Endothelial cell of umbilical vein (primary cell): ENCODE results near the gene SEMA4D. TPM values are rescaled to one million over a fixed set of nuclear protein-coding genes. Genes with fewer than 3 reads are reported as not detected.

Experiments used
- BruUV-seq: library from RNA; stranded (reverse); fragments of 400-500 nt; replicated peaks from 2 replicates; lab custom pipeline; 2021; lab: Mats Ljungman, UMichigan
- CTCF ChIA-PET: fragments of 300-600, 350-600 bp; sonication (Branson Sonifier 250); formaldehyde crosslinking; loops from one replicate; lab custom pipeline; 2021; ENCODE audit warnings: antibody characterized with exemption, inconsistent platforms; lab: Charles Lee
- POLR2A ChIA-PET: fragments of 300-600, 350-600 bp; sonication (Branson Sonifier 250); formaldehyde crosslinking; loops from one replicate; lab custom pipeline; 2021; ENCODE audit warnings: antibody characterized with exemption, inconsistent platforms; lab: Charles Lee
- DNase-seq: peaks from one replicate; pipeline ENCODE4 v3.0.0-alpha.2; 2011; ENCODE audit warnings: low read depth, low spot score
- FAIRE-seq: peaks from 2 replicates; lab custom pipeline; 2011; peaks lifted over from hg19 to GRCh38; lab: Jason Lieb, UNC
- H2AFZ ChIP-seq: 2 replicates; pipeline ENCODE4 v1.6.0; 2012; ENCODE audit warnings: low read depth, low read length, control low read depth, inconsistent platforms
- H3K27ac ChIP-seq: 2 replicates; pipeline ENCODE4 v1.5.1; 2011; ENCODE audit warnings: low read depth, mild to moderate bottlenecking, control low read depth, low read length, moderate library complexity; ENCODE audit not compliant: insufficient read depth
- H3K27me3 ChIP-seq, 2 experiments: 2 replicates each; pipeline versions ENCODE4 v1.6.0 to v1.6.1; 2011; ENCODE audit warnings: low read length in 2 of 2, mixed read lengths in 1 of 2; ENCODE audit not compliant: control insufficient read depth in 2 of 2, insufficient read depth in 2 of 2
- H3K36me3 ChIP-seq, 2 experiments: 2 replicates in 1 of 2; 3 replicates in 1 of 2; pipeline ENCODE4 v1.5.1; 2011; ENCODE audit warnings: low read length in 2 of 2, mild to moderate bottlenecking in 1 of 2, moderate library complexity in 1 of 2; ENCODE audit not compliant: control insufficient read depth in 2 of 2, insufficient read depth in 2 of 2; ENCODE audit errors: extremely low read depth in 1 of 2
- H3K4me1 ChIP-seq: 3 replicates; pipeline ENCODE4 v1.5.1; 2011; ENCODE audit warnings: mild to moderate bottlenecking, low read length; ENCODE audit not compliant: control insufficient read depth, insufficient read depth; ENCODE audit errors: extremely low read depth
- H3K4me2 ChIP-seq: 2 replicates; pipeline ENCODE4 v1.6.1; 2011; ENCODE audit warnings: low read length, control low read depth, mixed read lengths; ENCODE audit not compliant: insufficient read depth
- H3K4me3 ChIP-seq, 3 experiments: fragments of 200-600 bp in 1 of 3; sonication (generic), shearing (Covaris generic) in 1 of 3; replicated peaks in 1 of 3; 2 replicates each; pipeline ENCODE4 v1.5.1; 2011 to 2016; ENCODE audit warnings: control low read depth in 3 of 3, low read length in 3 of 3, mild to moderate bottlenecking in 2 of 3, inconsistent platforms in 1 of 3, low read depth in 1 of 3, moderate library complexity in 1 of 3; ENCODE audit not compliant: insufficient read depth in 1 of 3
- H3K79me2 ChIP-seq: 2 replicates; pipeline ENCODE4 v1.6.0; 2012; ENCODE audit warnings: low read length, inconsistent platforms; ENCODE audit not compliant: control insufficient read depth, insufficient read depth
- H3K9ac ChIP-seq: replicated peaks from 2 replicates; pipeline ENCODE3; 2011; ENCODE audit warnings: low read length, control low read depth; ENCODE audit not compliant: insufficient read depth; ENCODE audit errors: extremely low read depth
- H3K9me1 ChIP-seq: replicated peaks from 3 replicates; pipeline ENCODE4 v1.6.0; 2011; ENCODE audit warnings: mild to moderate bottlenecking, low read length; ENCODE audit not compliant: control insufficient read depth, insufficient read depth; ENCODE audit errors: extremely low read depth
- H3K9me3 ChIP-seq: replicated peaks from 2 replicates; pipeline ENCODE4 v1.5.1; 2012; ENCODE audit warnings: low read length, inconsistent platforms; ENCODE audit not compliant: control insufficient read depth, insufficient read depth
- H4K20me1 ChIP-seq: replicated peaks from 2 replicates; pipeline ENCODE3; 2011; ENCODE audit warnings: mild to moderate bottlenecking, low read length; ENCODE audit not compliant: control insufficient read depth, insufficient read depth; ENCODE audit errors: extremely low read depth
- CTCF ChIP-seq, 2 donors: IDR thresholded peaks; 1 replicate in 1 of 2; 2 replicates in 1 of 2; pipeline ENCODE4 v1.5.1; 2011; ENCODE audit warnings: low read length in 2 of 2, mild to moderate bottlenecking in 2 of 2, moderate library complexity in 2 of 2, control low read depth in 1 of 2, inconsistent platforms in 1 of 2, low read depth in 1 of 2; ENCODE audit not compliant: insufficient read depth in 1 of 2; ENCODE audit errors: extremely low read depth in 1 of 2
- EZH2 ChIP-seq: IDR thresholded peaks from 2 replicates; pipeline ENCODE4 v1.6.1; 2012; ENCODE audit warnings: borderline replicate concordance, low read depth, mild to moderate bottlenecking, moderate library complexity, low read length, inconsistent platforms; ENCODE audit not compliant: severe bottlenecking
- FOS ChIP-seq: IDR thresholded peaks from 2 replicates; pipeline ENCODE4 v1.6.1; 2011; ENCODE audit warnings: mild to moderate bottlenecking, low read length, moderate library complexity, borderline replicate concordance; ENCODE audit not compliant: insufficient read depth
- GATA2 ChIP-seq: IDR thresholded peaks from 2 replicates; pipeline ENCODE4 v1.7.0; 2011; ENCODE audit warnings: low read depth, mild to moderate bottlenecking, moderate library complexity, mixed read lengths, low read length; ENCODE audit not compliant: insufficient read length, insufficient read depth
- JUN ChIP-seq: IDR thresholded peaks from 2 replicates; pipeline ENCODE4 v1.6.1; 2011; ENCODE audit warnings: borderline replicate concordance, low read depth; ENCODE audit not compliant: insufficient read length, insufficient read depth
- MAX ChIP-seq: IDR thresholded peaks from 2 replicates; pipeline ENCODE4 v1.6.1; 2011; ENCODE audit not compliant: insufficient read depth, insufficient read length
- MYC ChIP-seq: IDR thresholded peaks from one replicate; pipeline ENCODE4 v1.6.1; 2011; ENCODE audit warnings: mild to moderate bottlenecking, low read depth, low read length
- POLR2A ChIP-seq: IDR thresholded peaks from 2 replicates; pipeline ENCODE4 v1.6.1; 2012; ENCODE audit warnings: low read depth, mild to moderate bottlenecking, control low read depth, low read length
- POLR2AphosphoS5 ChIP-seq: IDR thresholded peaks from 2 replicates; pipeline ENCODE4 v1.6.1; 2012; ENCODE audit warnings: low read depth, mild to moderate bottlenecking, control low read depth, low read length, moderate library complexity; ENCODE audit not compliant: insufficient read depth
- dilution Hi-C: fragments of 300-500 bp; cut with MboI; formaldehyde crosslinking; loops from one replicate; pipeline ENCODE4 v1.15.0; 2019; ENCODE audit warnings: low sequenced_read_pairs; ENCODE audit not compliant: extremely low pct_ligation_motif_present
- intact Hi-C: fragments of 100-400 bp; cut with micrococcal nuclease; formaldehyde crosslinking; loops from one replicate; pipeline ENCODE4 v1.10.0; 2022
- polyA plus RNA-seq, 4 experiments: library from polyadenylated mRNA; depleted of rRNA in 3 of 4; stranded (reverse) in 3 of 4; unstranded in 1 of 4; fragments of >200 nt; gene quantifications; 2 replicates each; pipeline versions ENCODE4 v1.2.1 to v1.2.3, GENCODE V29; 2011 to 2012; ENCODE audit warnings: missing spikeins in 1 of 4
- total RNA-seq: library from RNA; stranded (reverse); gene quantifications from 2 replicates; pipeline ENCODE4 v1.2.3, GENCODE V29; 2021

The SEMA4D gene
- total and polyA plus RNA-seq, 2 donors (not counting 3 experiments of a cell fraction or from before 2014, with no cell fraction given), result 3.9 to 15.7 TPM

- intact Hi-C loops, result no loop called here
Measured at GRCh38 chr9:89454498-89455355, 43.2 kb downstream of the SEMA4D start.

More at GRCh38 chr9:89454498-89455355, 43.2 kb downstream of the SEMA4D start:
- Histone ChIP-seq H2AFZ (no peak overlapping the region), H3K4me3 (no peak overlapping the region), H3K36me3 (peaks cover 0 to 5% of the 10 kb centered on the region in 2 experiments), H3K27me3 (no peaks in the 10 kb centered on the region), H3K9ac (no peak overlapping the region), H3K79me2 (no peaks in the 10 kb centered on the region), H3K9me3 (no peaks in the 10 kb centered on the region), H3K9me1 (no peaks in the 10 kb centered on the region), H4K20me1 (no peaks in the 10 kb centered on the region), H3K4me1 (no peaks in the 10 kb centered on the region), H3K4me2 (no peak overlapping the region), H3K27ac (no peak overlapping the region)
- ChIA-PET CTCF (no interaction called here), POLR2A (no interaction called here)
- FAIRE-seq (no peak), DNase-seq (no peak)
- BruUV-seq, result no TSS peak
- no peak for TF ChIP-seq CTCF (IDR thresholded peaks at IDR 0.05; ENCODE audit: extremely low read depth in 1 of 2, insufficient read depth in 1 of 2, low read depth in 1 of 2, low read length in 2 of 2)
- no peak for TF ChIP-seq GATA2
- no peak for TF ChIP-seq EZH2
- TF ChIP-seq FOS, result no peak
- no peak for TF ChIP-seq POLR2A
- no peak for TF ChIP-seq MYC
- no peak for TF ChIP-seq MAX
- TF ChIP-seq POLR2AphosphoS5, result no peak
- no peak for TF ChIP-seq JUN
- dilution Hi-C loops, result no loop called here
